HepG2 (cell line): ENCODE results near the gene MGAT5. TPM values are rescaled to one million over a fixed set of nuclear protein-coding genes. Genes with fewer than 3 reads are reported as not detected.

Source experiments
- BORCS8-MEF2B ChIP-seq: sonication (generic); formaldehyde crosslinking; IDR thresholded peaks from 2 replicates; pipeline ENCODE4 v1.8.0; 2022; ENCODE audit warnings: mild to moderate bottlenecking, missing genetic modification reagents
- EP300 ChIP-seq, 3 experiments: sonication (generic) in 1 of 3; formaldehyde crosslinking in 1 of 3; IDR thresholded peaks; 2 replicates each; pipeline versions ENCODE4 v1.5.1 to v1.6.1; 2011 to 2020; ENCODE audit warnings: low read depth in 2 of 3, low read length in 2 of 3, borderline replicate concordance in 1 of 3, improper control_type of control experiment in 1 of 3, mild to moderate bottlenecking in 1 of 3, missing genetic modification reagents in 1 of 3, moderate library complexity in 1 of 3
- GABPB1 ChIP-seq: IDR thresholded peaks from 2 replicates; pipeline ENCODE4 v1.6.1; 2016; ENCODE audit warnings: mild to moderate bottlenecking, missing genetic modification reagents, moderate library complexity, missing compliant biosample characterization
- HCFC1 ChIP-seq: fragments of 150-350 bp; IDR thresholded peaks from 2 replicates; pipeline ENCODE4 v1.6.1; 2014; ENCODE audit warnings: low read depth, low read length
- HHEX ChIP-seq: IDR thresholded peaks from 2 replicates; pipeline ENCODE4 v1.6.1; 2016; ENCODE audit warnings: control low read depth
- MTA3 ChIP-seq: sonication (generic); formaldehyde crosslinking; IDR thresholded peaks from 2 replicates; pipeline ENCODE4 v1.4.0; 2020; ENCODE audit warnings: missing genetic modification reagents
- ONECUT2 ChIP-seq: sonication (generic); formaldehyde crosslinking; IDR thresholded peaks from 2 replicates; pipeline ENCODE4 v1.4.0; 2020; ENCODE audit warnings: missing genetic modification reagents
- PBX3 ChIP-seq: sonication (generic); formaldehyde crosslinking; IDR thresholded peaks from 2 replicates; pipeline ENCODE4 v1.8.1; 2023; ENCODE audit warnings: missing genetic modification reagents, inconsistent platforms, borderline replicate concordance
- PHB2 ChIP-seq: fragments of 450-650 bp; IDR thresholded peaks from 2 replicates; pipeline ENCODE4 v1.6.1; 2018; ENCODE audit not compliant: partially characterized antibody
- WIZ ChIP-seq: sonication (generic); formaldehyde crosslinking; IDR thresholded peaks from 2 replicates; pipeline ENCODE4 v1.5.1; 2020; ENCODE audit warnings: mild to moderate bottlenecking, missing genetic modification reagents
- ZNF318 ChIP-seq: sonication (generic); formaldehyde crosslinking; IDR thresholded peaks from 2 replicates; pipeline ENCODE4 v1.4.0; 2020; ENCODE audit warnings: mild to moderate bottlenecking, missing genetic modification reagents
- ZNF777 ChIP-seq: sonication (generic); formaldehyde crosslinking; IDR thresholded peaks from 2 replicates; pipeline ENCODE4 v1.4.0; 2020; ENCODE audit warnings: missing genetic modification reagents
- polyA plus RNA-seq, 8 experiments: library from polyadenylated mRNA; depleted of rRNA in 3 of 8; stranded (reverse) in 7 of 8; unstranded in 1 of 8; fragments of >200 nt; fragmentation: Illumina TruSeq in 4 of 8; extraction: Trizol in 4 of 8; gene quantifications; 2 replicates each; pipeline versions ENCODE4 v1.2.1 to v1.2.3, GENCODE V29; 2011 to 2016; ENCODE audit warnings: low read depth in 4 of 8, missing spikeins in 1 of 8, mixed read lengths in 1 of 8; ENCODE audit not compliant: insufficient read depth in 1 of 8
- total RNA-seq, 5 experiments: library from RNA; depleted of rRNA; stranded (reverse); fragments of >200 nt; fragmentation: Illumina TruSeq; extraction: Trizol; gene quantifications; 2 replicates each; pipeline ENCODE4 v1.2.3, GENCODE V29; 2016; ENCODE audit warnings: low read depth in 1 of 5
- TF ChIP-seq, protein P1 (sequence below): sonication (generic); formaldehyde crosslinking; IDR thresholded peaks from 2 replicates; pipeline ENCODE4 v1.4.0; 2020; ENCODE audit warnings: missing genetic modification reagents
- TF ChIP-seq, protein P2 (sequence below): sonication (generic); formaldehyde crosslinking; IDR thresholded peaks from 2 replicates; pipeline ENCODE4 v1.5.0; 2020; ENCODE audit warnings: missing genetic modification reagents

MGAT5 gene
- total and polyA plus RNA-seq, 2 of the 13 experiments (the other 11 are each of a cell fraction or from before 2014, with no cell fraction given): 33.1 to 60.2 TPM

DNA sequence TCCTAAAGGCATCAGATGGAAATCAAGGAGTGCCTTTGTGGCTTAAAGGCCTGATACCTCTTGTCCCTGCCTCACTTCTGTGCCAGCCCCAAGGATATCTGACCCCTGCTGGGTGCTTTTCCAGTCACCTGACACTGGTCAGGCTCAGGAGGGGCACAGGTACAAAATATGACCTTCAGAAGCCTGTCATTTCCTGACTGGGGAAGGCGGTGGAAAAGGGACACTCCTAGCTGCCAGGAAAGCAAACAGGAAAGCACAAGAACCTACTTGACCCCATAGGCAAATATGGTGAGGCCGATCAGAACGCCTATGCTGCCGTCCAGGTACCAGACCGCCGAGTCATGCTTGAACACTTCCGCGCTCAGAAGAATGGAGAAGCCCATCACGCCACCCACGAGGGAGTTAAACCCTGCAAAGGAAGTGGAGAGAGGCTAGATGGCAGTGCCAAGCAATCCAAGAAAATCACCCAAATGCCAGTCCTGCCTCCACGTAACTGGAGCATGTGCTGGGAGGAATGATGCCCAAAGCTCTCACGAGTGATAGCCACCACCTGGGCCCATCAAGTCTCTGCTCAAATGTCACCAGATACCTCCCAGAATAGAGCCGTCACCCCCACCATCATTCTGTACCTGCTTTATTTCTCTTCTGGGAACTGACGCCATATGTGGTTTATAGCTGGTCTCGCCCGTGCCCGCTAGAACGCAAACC lies 204.0 kb downstream of the MGAT5 start (continued):
- TF ChIP-seq GABPB1 (CRISPR knock-in tag) (peak; percentile 45; the same call in 1 of the 2 replicates), MTA3 (CRISPR knock-in tag) (no peak), PBX3 (no peak), ZNF777 (CRISPR knock-in tag) (no peak), PHB2 (no peak), WIZ (CRISPR knock-in tag) (no peak), ZNF318 (CRISPR knock-in tag) (no peak; the same call in 1 of the 2 replicates), EP300 (IDR thresholded peaks at IDR 0.05; ENCODE audit: low read depth in 2 of 2, low read length in 2 of 2) (peak in 1 of 2 experiments; percentile 74; a peak in 2 of 4 replicates), EP300 (CRISPR knock-in tag; IDR thresholded peaks at IDR 0.05; ENCODE audit: borderline replicate concordance) (peak; percentile 48; the same call in 1 of the 2 replicates), ONECUT2 (CRISPR knock-in tag) (no peak), BORCS8-MEF2B (CRISPR knock-in tag) (peak; percentile 73; the same call in 1 of the 2 replicates), HHEX (CRISPR knock-in tag) (no peak), HCFC1 (no peak)
- TF ChIP-seq, protein P1, sequence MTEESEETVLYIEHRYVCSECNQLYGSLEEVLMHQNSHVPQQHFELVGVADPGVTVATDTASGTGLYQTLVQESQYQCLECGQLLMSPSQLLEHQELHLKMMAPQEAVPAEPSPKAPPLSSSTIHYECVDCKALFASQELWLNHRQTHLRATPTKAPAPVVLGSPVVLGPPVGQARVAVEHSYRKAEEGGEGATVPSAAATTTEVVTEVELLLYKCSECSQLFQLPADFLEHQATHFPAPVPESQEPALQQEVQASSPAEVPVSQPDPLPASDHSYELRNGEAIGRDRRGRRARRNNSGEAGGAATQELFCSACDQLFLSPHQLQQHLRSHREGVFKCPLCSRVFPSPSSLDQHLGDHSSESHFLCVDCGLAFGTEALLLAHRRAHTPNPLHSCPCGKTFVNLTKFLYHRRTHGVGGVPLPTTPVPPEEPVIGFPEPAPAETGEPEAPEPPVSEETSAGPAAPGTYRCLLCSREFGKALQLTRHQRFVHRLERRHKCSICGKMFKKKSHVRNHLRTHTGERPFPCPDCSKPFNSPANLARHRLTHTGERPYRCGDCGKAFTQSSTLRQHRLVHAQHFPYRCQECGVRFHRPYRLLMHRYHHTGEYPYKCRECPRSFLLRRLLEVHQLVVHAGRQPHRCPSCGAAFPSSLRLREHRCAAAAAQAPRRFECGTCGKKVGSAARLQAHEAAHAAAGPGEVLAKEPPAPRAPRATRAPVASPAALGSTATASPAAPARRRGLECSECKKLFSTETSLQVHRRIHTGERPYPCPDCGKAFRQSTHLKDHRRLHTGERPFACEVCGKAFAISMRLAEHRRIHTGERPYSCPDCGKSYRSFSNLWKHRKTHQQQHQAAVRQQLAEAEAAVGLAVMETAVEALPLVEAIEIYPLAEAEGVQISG (CRISPR knock-in tag): peak; percentile 63
- TF ChIP-seq, protein P2, sequence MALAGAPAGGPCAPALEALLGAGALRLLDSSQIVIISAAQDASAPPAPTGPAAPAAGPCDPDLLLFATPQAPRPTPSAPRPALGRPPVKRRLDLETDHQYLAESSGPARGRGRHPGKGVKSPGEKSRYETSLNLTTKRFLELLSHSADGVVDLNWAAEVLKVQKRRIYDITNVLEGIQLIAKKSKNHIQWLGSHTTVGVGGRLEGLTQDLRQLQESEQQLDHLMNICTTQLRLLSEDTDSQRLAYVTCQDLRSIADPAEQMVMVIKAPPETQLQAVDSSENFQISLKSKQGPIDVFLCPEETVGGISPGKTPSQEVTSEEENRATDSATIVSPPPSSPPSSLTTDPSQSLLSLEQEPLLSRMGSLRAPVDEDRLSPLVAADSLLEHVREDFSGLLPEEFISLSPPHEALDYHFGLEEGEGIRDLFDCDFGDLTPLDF: no peak
